ENCODE measurements around the gene DYNC2I2.
"Not testable (repeated sequence)": the region's sequence is repeated elsewhere in the genome, so short reads cannot be mapped to it uniquely, and the experiment has no call there.

The DYNC2I2 gene

GRCh38 chr9:128702445-128702948 is 45.9 kb upstream of the DYNC2I2 start, which contains the start of gene PKN3:
TSS of gene PKN3 (plus strand) at chr9:128702503. CDS start at chr9:128702916, 413 bp downstream.
- peak; percentile 87 for DNase-seq (ENCODE audit: low read depth, low spot score)
- Histone ChIP-seq H3K4me1 (ENCODE audit: insufficient read depth, insufficient read length) (peaks cover 11% of the 10 kb centered on the region), H3K9me3 (ENCODE audit: insufficient read depth, low read length) (no peaks in the 10 kb centered on the region), H3K27me3 (ENCODE audit: insufficient read depth, insufficient read length) (no peaks in the 10 kb centered on the region), H3K36me3 (ENCODE audit: insufficient read depth, insufficient read length, low read length) (peaks cover 32% of the 10 kb centered on the region), H3K9ac (ENCODE audit: insufficient read length, low read depth) (peak within 1 kb of the TSS; percentile 84), H3K4me3 (ENCODE audit: insufficient read length, low read depth) (peak within 1 kb of the TSS; percentile 65)
- TF ChIP-seq ZNF274 (IDR thresholded peaks at IDR 0.05; ENCODE audit: low read depth, low read length) (no peak), SUZ12 (IDR thresholded peaks at IDR 0.05; ENCODE audit: extremely low read depth, insufficient read depth, insufficient read length) (no peak), YY1 (IDR thresholded peaks at IDR 0.05; ENCODE audit: insufficient read depth, insufficient read length) (no peak)

- Histone ChIP-seq H3K9ac (ENCODE audit: insufficient read length, low read depth) (peak overlapping the region; percentile 24), H3K27me3 (ENCODE audit: insufficient read depth, insufficient read length) (no peaks in the 10 kb centered on the region), H3K36me3 (ENCODE audit: insufficient read depth, insufficient read length, low read length) (peaks cover 31% of the 10 kb centered on the region), H3K4me1 (ENCODE audit: insufficient read depth, insufficient read length) (peaks cover 12% of the 10 kb centered on the region), H3K4me3 (ENCODE audit: insufficient read length, low read depth) (no peak overlapping the region), H3K9me3 (ENCODE audit: insufficient read depth, low read length) (no peaks in the 10 kb centered on the region)
- no peak for DNase-seq (ENCODE audit: low read depth, low spot score)
- TF ChIP-seq YY1 (IDR thresholded peaks at IDR 0.05; ENCODE audit: insufficient read depth, insufficient read length) (no peak), SUZ12 (IDR thresholded peaks at IDR 0.05; ENCODE audit: extremely low read depth, insufficient read depth, insufficient read length) (no peak), ZNF274 (IDR thresholded peaks at IDR 0.05; ENCODE audit: low read depth, low read length) (no peak)
Measured at GRCh38 chr9:128701227-128701854, 44.7 kb upstream of the DYNC2I2 start.

- not testable (repeated sequence) for H3K9me3 ChIP-seq (ENCODE audit: insufficient read depth, low read length); H3K27me3 ChIP-seq (ENCODE audit: insufficient read depth, insufficient read length); DNase-seq (ENCODE audit: low read depth, low spot score); H3K4me3 ChIP-seq (ENCODE audit: insufficient read length, low read depth); H3K9ac ChIP-seq (ENCODE audit: insufficient read length, low read depth)
- H3K36me3 ChIP-seq (ENCODE audit: insufficient read depth, insufficient read length, low read length), result peaks cover 29% of the 10 kb centered on the region
- H3K4me1 ChIP-seq (ENCODE audit: insufficient read depth, insufficient read length), result peaks cover 12% of the 10 kb centered on the region
Measured at GRCh38 chr9:128699096-128699795, 42.6 kb upstream of the DYNC2I2 start.

GRCh38 chr9:128696923-128697707 is 40.5 kb upstream of the DYNC2I2 start:
- TF ChIP-seq SUZ12 (IDR thresholded peaks at IDR 0.05; ENCODE audit: extremely low read depth, insufficient read depth, insufficient read length), result no peak
- no peak for TF ChIP-seq YY1 (IDR thresholded peaks at IDR 0.05; ENCODE audit: insufficient read depth, insufficient read length)
- no peak for TF ChIP-seq ZNF274 (IDR thresholded peaks at IDR 0.05; ENCODE audit: low read depth, low read length)
- H3K4me3 ChIP-seq (ENCODE audit: insufficient read length, low read depth), result no peak overlapping the region
- H3K36me3 ChIP-seq (ENCODE audit: insufficient read depth, insufficient read length, low read length), result peaks cover 47% of the 10 kb centered on the region
- H3K9ac ChIP-seq (ENCODE audit: insufficient read length, low read depth), result no peak overlapping the region
- H3K4me1 ChIP-seq (ENCODE audit: insufficient read depth, insufficient read length), result peaks cover 5% of the 10 kb centered on the region
- no peak for DNase-seq (ENCODE audit: low read depth, low spot score)
- no peaks in the 10 kb centered on the region for H3K27me3 ChIP-seq (ENCODE audit: insufficient read depth, insufficient read length)
- H3K9me3 ChIP-seq (ENCODE audit: insufficient read depth, low read length), result no peaks in the 10 kb centered on the region

GRCh38 chr9:128694344-128694743 is 37.7 kb upstream of the DYNC2I2 start:
- no peak for DNase-seq (ENCODE audit: low read depth, low spot score)
- no peak for TF ChIP-seq YY1 (IDR thresholded peaks at IDR 0.05; ENCODE audit: insufficient read depth, insufficient read length)
- no peak for TF ChIP-seq ZNF274 (IDR thresholded peaks at IDR 0.05; ENCODE audit: low read depth, low read length)
- TF ChIP-seq SUZ12 (IDR thresholded peaks at IDR 0.05; ENCODE audit: extremely low read depth, insufficient read depth, insufficient read length), result no peak
- H3K9ac ChIP-seq (ENCODE audit: insufficient read length, low read depth), result no peak overlapping the region
- H3K4me3 ChIP-seq (ENCODE audit: insufficient read length, low read depth), result no peak overlapping the region
- peaks cover 4% of the 10 kb centered on the region for H3K4me1 ChIP-seq (ENCODE audit: insufficient read depth, insufficient read length)
- no peaks in the 10 kb centered on the region for H3K9me3 ChIP-seq (ENCODE audit: insufficient read depth, low read length)
- no peaks in the 10 kb centered on the region for H3K27me3 ChIP-seq (ENCODE audit: insufficient read depth, insufficient read length)
- peaks cover 68% of the 10 kb centered on the region for H3K36me3 ChIP-seq (ENCODE audit: insufficient read depth, insufficient read length, low read length)

- not testable (repeated sequence) for H3K9me3 ChIP-seq (ENCODE audit: insufficient read depth, low read length); H3K9ac ChIP-seq (ENCODE audit: insufficient read length, low read depth); DNase-seq (ENCODE audit: low read depth, low spot score); H3K27me3 ChIP-seq (ENCODE audit: insufficient read depth, insufficient read length); H3K4me3 ChIP-seq (ENCODE audit: insufficient read length, low read depth); H3K4me1 ChIP-seq (ENCODE audit: insufficient read depth, insufficient read length)
- H3K36me3 ChIP-seq (ENCODE audit: insufficient read depth, insufficient read length, low read length), result peaks cover 68% of the 10 kb centered on the region
Measured at GRCh38 chr9:128693738-128694137, 37.1 kb upstream of the DYNC2I2 start.

GRCh38 chr9:128690684-128691034 is 34.0 kb upstream of the DYNC2I2 start:
- H3K36me3 ChIP-seq (ENCODE audit: insufficient read depth, insufficient read length, low read length), result peaks cover 66% of the 10 kb centered on the region
- TF ChIP-seq ZNF274 (IDR thresholded peaks at IDR 0.05; ENCODE audit: low read depth, low read length) (no peak), SUZ12 (IDR thresholded peaks at IDR 0.05; ENCODE audit: extremely low read depth, insufficient read depth, insufficient read length) (no peak), YY1 (IDR thresholded peaks at IDR 0.05; ENCODE audit: insufficient read depth, insufficient read length) (no peak)
- H3K4me1 ChIP-seq (ENCODE audit: insufficient read depth, insufficient read length), result peaks cover 11% of the 10 kb centered on the region

More at GRCh38 chr9:128690684-128691034, 34.0 kb upstream of the DYNC2I2 start:
- no peaks in the 10 kb centered on the region for H3K27me3 ChIP-seq (ENCODE audit: insufficient read depth, insufficient read length)
- no peaks in the 10 kb centered on the region for H3K9me3 ChIP-seq (ENCODE audit: insufficient read depth, low read length)
- H3K9ac ChIP-seq (ENCODE audit: insufficient read length, low read depth), result peak overlapping the region; percentile 99
- DNase-seq (ENCODE audit: low read depth, low spot score), result no peak
- H3K4me3 ChIP-seq (ENCODE audit: insufficient read length, low read depth), result peak overlapping the region; percentile 97
